Measurements from ENCODE around the gene CYS1. TPM values are rescaled to one million over a fixed set of nuclear protein-coding genes. Genes with fewer than 3 reads are reported as not detected.

Gene CYS1
- total RNA-seq, 1 experiment from 2014 or later, result 1.2 TPM

DNA sequence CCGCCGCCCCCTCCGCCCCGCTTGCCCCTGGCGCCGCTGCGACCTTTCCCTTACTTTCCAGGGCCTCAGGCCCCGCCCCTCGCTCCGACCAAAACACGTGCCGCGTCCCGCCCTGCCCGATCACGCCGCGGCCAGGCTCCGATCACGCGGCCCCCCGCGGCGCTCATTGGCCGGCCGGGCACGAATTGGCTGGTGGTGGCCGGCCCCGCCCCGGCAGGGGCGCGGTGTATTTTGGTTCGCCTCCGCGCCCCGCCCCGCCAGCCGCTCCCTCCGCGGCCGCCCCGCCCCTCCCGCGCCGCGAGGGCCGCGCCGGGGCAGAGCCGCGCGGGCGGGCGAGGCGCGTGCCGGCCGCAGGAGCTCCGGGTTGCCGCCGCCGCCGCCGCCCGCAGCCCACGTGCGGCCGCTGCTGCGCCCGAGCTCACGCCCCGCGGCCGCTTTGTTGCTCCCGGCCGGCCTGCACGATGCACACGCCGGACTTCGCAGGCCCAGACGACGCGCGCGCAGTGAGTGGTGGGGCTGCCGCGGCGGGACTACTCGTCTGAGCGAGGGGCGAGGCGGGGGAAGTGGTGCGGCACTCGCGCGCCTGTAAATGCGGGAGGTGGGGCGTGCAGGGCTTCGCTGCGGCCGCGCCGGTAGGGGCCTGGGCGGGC lies 36.8 kb downstream of the CYS1 start, which contains the start of gene KLF11 (continued):
- TF ChIP-seq, protein P1, sequence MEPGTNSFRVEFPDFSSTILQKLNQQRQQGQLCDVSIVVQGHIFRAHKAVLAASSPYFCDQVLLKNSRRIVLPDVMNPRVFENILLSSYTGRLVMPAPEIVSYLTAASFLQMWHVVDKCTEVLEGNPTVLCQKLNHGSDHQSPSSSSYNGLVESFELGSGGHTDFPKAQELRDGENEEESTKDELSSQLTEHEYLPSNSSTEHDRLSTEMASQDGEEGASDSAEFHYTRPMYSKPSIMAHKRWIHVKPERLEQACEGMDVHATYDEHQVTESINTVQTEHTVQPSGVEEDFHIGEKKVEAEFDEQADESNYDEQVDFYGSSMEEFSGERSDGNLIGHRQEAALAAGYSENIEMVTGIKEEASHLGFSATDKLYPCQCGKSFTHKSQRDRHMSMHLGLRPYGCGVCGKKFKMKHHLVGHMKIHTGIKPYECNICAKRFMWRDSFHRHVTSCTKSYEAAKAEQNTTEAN (CRISPR knock-in tag; IDR thresholded peaks at IDR 0.05), result peak; percentile 95
- TF ChIP-seq, protein P2, sequence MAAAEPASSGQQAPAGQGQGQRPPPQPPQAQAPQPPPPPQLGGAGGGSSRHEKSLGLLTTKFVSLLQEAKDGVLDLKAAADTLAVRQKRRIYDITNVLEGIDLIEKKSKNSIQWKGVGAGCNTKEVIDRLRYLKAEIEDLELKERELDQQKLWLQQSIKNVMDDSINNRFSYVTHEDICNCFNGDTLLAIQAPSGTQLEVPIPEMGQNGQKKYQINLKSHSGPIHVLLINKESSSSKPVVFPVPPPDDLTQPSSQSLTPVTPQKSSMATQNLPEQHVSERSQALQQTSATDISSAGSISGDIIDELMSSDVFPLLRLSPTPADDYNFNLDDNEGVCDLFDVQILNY (CRISPR knock-in tag; IDR thresholded peaks at IDR 0.05), result peak; percentile 83; the same call in 1 of the 2 replicates
- TF ChIP-seq, protein P3, sequence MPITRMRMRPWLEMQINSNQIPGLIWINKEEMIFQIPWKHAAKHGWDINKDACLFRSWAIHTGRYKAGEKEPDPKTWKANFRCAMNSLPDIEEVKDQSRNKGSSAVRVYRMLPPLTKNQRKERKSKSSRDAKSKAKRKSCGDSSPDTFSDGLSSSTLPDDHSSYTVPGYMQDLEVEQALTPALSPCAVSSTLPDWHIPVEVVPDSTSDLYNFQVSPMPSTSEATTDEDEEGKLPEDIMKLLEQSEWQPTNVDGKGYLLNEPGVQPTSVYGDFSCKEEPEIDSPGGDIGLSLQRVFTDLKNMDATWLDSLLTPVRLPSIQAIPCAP (CRISPR knock-in tag; IDR thresholded peaks at IDR 0.05), result peak; percentile 96
- TF ChIP-seq, protein P4, sequence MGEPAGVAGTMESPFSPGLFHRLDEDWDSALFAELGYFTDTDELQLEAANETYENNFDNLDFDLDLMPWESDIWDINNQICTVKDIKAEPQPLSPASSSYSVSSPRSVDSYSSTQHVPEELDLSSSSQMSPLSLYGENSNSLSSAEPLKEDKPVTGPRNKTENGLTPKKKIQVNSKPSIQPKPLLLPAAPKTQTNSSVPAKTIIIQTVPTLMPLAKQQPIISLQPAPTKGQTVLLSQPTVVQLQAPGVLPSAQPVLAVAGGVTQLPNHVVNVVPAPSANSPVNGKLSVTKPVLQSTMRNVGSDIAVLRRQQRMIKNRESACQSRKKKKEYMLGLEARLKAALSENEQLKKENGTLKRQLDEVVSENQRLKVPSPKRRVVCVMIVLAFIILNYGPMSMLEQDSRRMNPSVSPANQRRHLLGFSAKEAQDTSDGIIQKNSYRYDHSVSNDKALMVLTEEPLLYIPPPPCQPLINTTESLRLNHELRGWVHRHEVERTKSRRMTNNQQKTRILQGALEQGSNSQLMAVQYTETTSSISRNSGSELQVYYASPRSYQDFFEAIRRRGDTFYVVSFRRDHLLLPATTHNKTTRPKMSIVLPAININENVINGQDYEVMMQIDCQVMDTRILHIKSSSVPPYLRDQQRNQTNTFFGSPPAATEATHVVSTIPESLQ (CRISPR knock-in tag; IDR thresholded peaks at IDR 0.05), result peak; percentile 81; the same call in 1 of the 2 replicates
- no peak for TF ChIP-seq OVOL2 (CRISPR knock-in tag; IDR thresholded peaks at IDR 0.05; ENCODE audit: borderline replicate concordance)
- TF ChIP-seq, protein P5, sequence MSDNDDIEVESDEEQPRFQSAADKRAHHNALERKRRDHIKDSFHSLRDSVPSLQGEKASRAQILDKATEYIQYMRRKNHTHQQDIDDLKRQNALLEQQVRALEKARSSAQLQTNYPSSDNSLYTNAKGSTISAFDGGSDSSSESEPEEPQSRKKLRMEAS (CRISPR knock-in tag; IDR thresholded peaks at IDR 0.05), result peak; percentile 79; the same call in 1 of the 2 replicates
- peak; percentile 97 for TF ChIP-seq MYBL2 (CRISPR knock-in tag; IDR thresholded peaks at IDR 0.05)
- TF ChIP-seq, protein P6, sequence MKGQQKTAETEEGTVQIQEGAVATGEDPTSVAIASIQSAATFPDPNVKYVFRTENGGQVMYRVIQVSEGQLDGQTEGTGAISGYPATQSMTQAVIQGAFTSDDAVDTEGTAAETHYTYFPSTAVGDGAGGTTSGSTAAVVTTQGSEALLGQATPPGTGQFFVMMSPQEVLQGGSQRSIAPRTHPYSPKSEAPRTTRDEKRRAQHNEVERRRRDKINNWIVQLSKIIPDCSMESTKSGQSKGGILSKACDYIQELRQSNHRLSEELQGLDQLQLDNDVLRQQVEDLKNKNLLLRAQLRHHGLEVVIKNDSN (CRISPR knock-in tag; IDR thresholded peaks at IDR 0.05), result peak; percentile 81
- TF ChIP-seq, protein P7, sequence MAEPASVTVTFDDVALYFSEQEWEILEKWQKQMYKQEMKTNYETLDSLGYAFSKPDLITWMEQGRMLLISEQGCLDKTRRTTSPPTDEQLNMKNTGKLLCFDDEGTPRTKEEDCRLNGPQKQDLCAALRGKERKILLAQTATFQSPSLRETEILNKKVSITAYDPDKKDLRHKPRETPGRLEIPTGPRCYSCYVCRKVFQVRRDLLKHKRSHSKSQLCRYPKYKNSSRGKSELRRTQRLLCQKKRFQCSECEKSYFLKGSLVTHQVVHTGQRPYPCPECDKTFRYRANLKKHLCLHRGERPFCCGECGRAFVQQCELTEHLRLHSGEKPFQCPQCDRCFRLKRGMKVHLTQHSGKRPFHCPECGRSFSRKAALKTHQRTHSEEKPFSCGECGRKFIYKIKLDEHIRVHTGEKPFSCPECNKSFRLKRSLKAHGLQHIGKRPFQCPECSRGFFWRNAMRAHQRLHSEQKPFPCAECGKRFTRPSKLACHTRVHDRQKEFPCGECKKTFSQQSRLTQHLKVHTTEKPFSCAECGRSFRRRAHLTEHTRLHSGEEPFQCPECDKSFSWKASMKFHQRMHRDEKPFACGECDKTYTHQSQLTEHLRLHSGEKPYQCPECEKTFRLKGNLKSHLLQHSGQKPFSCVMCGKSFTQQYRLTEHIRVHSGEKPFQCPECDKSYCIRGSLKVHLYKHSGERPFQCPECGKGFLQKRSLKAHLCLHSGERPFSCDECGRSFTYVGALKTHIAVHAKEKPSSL (CRISPR knock-in tag; conservative IDR thresholded peaks at IDR 0.05), result no peak
- TF ChIP-seq, protein P8, sequence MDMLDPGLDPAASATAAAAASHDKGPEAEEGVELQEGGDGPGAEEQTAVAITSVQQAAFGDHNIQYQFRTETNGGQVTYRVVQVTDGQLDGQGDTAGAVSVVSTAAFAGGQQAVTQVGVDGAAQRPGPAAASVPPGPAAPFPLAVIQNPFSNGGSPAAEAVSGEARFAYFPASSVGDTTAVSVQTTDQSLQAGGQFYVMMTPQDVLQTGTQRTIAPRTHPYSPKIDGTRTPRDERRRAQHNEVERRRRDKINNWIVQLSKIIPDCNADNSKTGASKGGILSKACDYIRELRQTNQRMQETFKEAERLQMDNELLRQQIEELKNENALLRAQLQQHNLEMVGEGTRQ (CRISPR knock-in tag; IDR thresholded peaks at IDR 0.05), result peak; percentile 81
- no peak for TF ChIP-seq RORB (CRISPR knock-in tag; IDR thresholded peaks at IDR 0.05)
- TF ChIP-seq, protein P9, sequence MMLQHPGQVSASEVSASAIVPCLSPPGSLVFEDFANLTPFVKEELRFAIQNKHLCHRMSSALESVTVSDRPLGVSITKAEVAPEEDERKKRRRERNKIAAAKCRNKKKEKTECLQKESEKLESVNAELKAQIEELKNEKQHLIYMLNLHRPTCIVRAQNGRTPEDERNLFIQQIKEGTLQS (CRISPR knock-in tag; conservative IDR thresholded peaks at IDR 0.05), result no peak
- no peak; the same call in 1 of the 2 replicates for TF ChIP-seq NR2C2 (CRISPR knock-in tag; IDR thresholded peaks at IDR 0.05)
- peak; percentile 95; the same call in 1 of the 2 replicates for TF ChIP-seq NR3C1 (CRISPR knock-in tag; conservative IDR thresholded peaks at IDR 0.05; ENCODE audit: low read depth)
- TF ChIP-seq, protein P10, sequence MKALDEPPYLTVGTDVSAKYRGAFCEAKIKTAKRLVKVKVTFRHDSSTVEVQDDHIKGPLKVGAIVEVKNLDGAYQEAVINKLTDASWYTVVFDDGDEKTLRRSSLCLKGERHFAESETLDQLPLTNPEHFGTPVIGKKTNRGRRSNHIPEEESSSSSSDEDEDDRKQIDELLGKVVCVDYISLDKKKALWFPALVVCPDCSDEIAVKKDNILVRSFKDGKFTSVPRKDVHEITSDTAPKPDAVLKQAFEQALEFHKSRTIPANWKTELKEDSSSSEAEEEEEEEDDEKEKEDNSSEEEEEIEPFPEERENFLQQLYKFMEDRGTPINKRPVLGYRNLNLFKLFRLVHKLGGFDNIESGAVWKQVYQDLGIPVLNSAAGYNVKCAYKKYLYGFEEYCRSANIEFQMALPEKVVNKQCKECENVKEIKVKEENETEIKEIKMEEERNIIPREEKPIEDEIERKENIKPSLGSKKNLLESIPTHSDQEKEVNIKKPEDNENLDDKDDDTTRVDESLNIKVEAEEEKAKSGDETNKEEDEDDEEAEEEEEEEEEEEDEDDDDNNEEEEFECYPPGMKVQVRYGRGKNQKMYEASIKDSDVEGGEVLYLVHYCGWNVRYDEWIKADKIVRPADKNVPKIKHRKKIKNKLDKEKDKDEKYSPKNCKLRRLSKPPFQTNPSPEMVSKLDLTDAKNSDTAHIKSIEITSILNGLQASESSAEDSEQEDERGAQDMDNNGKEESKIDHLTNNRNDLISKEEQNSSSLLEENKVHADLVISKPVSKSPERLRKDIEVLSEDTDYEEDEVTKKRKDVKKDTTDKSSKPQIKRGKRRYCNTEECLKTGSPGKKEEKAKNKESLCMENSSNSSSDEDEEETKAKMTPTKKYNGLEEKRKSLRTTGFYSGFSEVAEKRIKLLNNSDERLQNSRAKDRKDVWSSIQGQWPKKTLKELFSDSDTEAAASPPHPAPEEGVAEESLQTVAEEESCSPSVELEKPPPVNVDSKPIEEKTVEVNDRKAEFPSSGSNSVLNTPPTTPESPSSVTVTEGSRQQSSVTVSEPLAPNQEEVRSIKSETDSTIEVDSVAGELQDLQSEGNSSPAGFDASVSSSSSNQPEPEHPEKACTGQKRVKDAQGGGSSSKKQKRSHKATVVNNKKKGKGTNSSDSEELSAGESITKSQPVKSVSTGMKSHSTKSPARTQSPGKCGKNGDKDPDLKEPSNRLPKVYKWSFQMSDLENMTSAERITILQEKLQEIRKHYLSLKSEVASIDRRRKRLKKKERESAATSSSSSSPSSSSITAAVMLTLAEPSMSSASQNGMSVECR (CRISPR knock-in tag; IDR thresholded peaks at IDR 0.05; ENCODE audit: borderline replicate concordance), result peak; percentile 95
- TF ChIP-seq TP53 (CRISPR knock-in tag; IDR thresholded peaks at IDR 0.05), result peak; percentile 98
- 0 out of 2 replicates have a peak, but pooled peaks have one; percentile 6 for TF ChIP-seq NR1H2 (CRISPR knock-in tag; IDR thresholded peaks at IDR 0.05)
- TF ChIP-seq, protein P11, sequence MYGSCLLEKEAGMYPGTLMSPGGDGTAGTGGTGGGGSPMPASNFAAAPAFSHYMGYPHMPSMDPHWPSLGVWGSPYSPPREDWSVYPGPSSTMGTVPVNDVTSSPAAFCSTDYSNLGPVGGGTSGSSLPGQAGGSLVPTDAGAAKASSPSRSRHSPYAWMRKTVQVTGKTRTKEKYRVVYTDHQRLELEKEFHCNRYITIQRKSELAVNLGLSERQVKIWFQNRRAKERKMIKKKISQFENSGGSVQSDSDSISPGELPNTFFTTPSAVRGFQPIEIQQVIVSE (CRISPR knock-in tag; IDR thresholded peaks at IDR 0.05; ENCODE audit: borderline replicate concordance), result no peak
- TF ChIP-seq NFE2L1 (CRISPR knock-in tag; IDR thresholded peaks at IDR 0.05), result peak; percentile 95
- TF ChIP-seq, protein P12, sequence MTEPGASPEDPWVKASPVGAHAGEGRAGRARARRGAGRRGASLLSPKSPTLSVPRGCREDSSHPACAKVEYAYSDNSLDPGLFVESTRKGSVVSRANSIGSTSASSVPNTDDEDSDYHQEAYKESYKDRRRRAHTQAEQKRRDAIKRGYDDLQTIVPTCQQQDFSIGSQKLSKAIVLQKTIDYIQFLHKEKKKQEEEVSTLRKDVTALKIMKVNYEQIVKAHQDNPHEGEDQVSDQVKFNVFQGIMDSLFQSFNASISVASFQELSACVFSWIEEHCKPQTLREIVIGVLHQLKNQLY (CRISPR knock-in tag; IDR thresholded peaks at IDR 0.05), result no peak
- peak; percentile 97 for TF ChIP-seq FOXK1 (CRISPR knock-in tag; IDR thresholded peaks at IDR 0.05)
